ENCODE measurements around the gene TMEM108.

TMEM108 gene

DNA sequence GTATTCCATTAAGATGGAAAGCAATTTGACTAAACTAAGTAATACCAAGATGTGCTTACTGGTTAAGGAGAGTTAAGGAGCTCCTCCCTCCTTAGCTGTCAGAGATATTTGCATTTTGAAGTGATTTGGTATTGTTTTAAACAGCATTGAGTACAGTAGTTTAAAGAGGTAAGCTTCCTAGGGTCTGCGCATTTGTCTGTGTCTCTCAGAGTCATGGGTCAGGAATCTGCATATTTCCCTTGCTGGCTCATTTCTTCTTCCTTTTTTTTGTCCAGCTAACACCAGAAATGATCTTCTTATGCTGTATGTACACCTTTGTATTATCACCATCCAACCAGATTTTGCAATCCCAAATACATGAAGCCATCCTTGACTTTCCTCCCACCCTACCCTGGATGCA is 198.7 kb downstream of the TMEM108 start:
- no peak for DNase-seq (ENCODE audit: low spot score)

DNA sequence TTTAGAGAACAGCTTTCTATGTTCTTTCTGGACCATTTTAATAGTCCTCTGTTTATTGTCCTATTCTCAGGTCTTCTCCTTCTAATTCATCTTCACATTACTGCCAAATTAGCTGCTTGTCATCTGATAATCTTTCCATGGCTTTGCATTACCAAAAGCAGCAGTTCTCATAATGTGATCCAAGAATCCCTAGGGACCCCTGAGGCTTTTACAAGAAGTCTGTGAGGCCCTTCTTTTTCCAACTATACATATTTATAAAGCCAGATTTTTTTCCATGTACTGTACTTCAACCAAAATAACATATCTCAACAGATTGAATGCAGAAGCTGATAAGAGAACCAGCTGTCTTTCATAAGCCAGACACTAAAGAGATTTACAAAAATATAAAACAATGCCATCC is 199.2 kb downstream of the TMEM108 start:
- DNase-seq (ENCODE audit: low spot score) = no peak

DNA sequence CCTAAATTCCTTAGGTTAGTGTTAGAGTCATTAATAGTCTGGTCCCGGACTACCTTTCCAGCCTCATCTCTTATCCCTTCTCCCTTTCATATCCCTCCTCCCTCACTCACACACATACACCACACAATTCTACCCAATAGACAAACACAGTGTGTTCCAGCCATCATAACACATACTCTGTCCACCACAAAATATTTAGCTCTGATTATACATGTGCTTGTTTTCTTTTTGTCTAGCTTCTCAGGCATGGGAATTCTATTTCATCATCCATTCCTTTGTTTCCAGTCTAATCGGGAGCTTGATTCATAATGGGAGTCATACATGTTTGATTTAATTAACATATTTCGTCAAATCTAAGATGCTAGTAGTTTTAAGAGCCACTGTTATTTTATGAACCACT is 199.8 kb downstream of the TMEM108 start:
- no peak for DNase-seq (ENCODE audit: low spot score)

DNA sequence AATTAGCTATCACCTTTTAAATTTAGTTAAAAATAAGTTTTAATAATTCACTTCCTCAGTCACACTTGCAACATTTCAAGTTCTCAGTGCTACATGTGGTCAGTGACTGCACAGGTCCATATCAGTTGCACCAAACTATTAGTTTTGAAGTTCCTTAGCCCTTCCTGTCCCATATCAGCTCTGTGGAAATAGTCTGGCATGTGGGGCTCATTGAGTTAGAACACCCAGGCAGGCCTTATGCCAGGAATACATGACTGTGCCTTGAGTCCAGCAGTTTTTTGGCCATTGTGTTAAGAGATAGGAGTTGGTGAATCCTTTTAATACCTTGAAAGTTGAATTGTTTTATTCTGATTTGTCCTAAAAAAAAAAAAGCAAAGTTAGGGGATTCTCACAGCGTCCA is 207.9 kb downstream of the TMEM108 start:
- no peak for DNase-seq (ENCODE audit: low spot score)

DNA sequence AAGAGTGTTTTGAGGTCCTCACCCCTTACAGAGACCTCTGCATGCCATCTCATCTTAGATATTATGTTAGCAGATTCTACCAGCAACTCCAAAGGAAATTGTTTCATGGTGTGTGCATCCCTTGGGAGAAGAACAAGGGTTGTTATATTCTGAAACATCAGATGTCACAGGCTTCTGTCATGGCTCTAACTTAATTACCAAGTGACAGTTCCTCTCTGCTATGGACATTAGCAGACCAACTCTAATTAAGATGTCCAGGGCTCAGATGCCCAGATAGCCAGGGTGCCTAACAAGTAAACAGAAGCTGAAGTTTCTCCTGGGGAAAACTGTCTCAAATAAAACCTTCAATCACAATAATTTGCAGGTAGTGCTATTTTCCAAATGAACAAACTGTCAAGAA is 208.6 kb downstream of the TMEM108 start:
- no peak for DNase-seq (ENCODE audit: low spot score)

DNA sequence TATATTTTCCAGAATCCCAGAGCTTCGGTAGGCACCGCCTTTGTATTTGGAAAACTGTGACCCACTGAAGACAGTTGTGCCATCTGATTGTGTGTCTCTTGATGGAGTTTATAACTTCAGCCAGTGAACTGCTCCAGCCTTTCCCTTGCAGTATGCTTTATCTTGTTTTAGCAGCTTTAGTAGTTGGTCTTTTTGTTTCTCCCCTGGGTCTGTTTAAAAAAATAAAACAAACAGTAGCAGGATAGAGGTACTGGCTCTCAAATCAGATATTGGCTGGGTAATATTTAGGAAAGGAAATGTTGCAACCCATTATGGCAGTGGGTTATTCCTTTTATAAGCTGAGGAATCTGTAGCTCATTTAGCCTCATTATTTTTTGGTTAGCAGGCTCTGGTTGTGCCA is 210.2 kb downstream of the TMEM108 start:
- no peak for DNase-seq (ENCODE audit: low spot score)

DNA sequence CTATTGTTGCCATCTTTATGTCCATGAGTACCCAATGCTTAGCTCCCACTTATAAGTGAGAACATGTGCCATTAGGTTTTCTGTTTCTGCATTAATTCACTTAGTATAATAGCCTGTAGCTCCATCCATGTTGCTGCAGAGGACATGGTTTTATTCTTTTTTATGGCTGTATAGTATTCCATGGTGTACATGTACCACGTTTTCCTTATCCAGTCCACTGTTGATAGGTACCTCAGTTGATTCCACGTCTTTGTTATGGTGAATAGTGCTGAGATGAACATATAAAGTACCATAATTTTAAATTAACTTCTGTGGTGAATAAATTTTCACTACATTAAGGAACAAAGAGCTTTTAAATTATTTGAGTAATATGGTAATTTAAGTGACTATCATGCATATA is 211.3 kb downstream of the TMEM108 start:
- DNase-seq (ENCODE audit: low spot score) = no peak

DNA sequence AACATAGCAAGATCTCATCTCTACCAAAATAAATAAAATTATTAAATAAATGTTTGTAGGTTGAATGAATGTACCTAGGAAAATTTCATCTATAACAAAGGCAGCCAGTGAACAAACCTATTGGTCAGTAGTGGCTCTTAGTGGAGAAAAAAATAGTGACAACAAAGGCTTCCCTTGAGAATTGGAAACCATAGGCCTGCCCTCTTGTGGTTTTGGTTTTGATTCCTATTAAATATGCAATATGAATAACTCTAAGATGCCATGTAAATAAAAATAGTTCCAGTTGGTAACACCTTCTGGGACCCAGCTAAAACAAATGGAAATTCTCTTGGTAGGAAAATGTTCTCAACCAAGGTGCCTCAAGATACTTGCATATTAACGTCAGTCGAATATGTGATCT is 216.0 kb downstream of the TMEM108 start:
- no peak for DNase-seq (ENCODE audit: low spot score)

DNA sequence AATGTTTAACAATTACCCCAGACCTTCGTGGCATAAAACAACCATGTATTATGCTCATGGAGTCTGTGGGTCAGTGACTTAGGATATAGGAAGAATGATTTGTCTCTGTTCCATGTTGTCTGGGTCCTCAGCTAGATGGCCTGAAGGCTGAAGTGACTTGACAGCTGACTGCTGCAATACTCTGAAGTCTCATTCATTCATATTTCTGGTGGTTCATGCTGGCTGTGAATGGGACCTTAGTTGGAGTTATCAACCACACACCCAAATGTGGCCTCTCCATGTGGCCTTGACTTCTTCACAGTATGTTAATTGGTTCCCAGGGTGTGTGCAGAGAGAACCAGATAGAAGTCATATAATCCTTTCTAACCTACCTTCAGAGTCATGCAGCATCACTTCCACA is 216.5 kb downstream of the TMEM108 start:
- no peak for DNase-seq (ENCODE audit: low spot score)

DNA sequence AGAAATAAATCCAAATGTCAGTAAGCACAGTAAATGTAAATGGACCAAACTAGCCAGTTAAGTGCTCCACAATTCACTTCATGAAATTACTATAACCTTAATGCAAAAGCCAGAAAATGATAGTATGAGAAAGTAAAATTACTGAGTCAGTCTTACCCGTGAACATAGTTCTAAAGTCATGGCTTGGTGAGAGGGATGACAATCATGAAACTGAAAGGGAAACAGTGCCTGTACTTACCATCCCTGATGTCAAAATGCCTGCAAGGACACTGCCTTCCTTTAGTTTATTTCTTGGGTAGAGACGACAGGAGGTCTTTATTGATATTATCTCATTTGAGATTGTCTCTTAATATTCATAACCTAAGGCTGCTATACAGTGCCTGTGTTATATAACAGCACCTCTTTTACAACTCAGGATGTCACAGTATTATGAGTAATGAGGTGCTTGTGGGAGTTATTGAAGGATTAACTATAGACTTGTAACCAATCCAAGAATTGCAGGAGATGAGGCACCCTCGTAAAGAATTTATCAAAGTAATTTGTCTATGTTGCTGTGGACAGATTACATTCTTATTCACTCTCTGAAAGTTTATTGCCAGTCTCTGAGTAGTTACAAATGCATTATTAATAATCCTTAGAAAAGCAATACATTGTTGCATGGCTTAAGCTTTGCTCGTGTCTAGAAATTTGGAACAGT is 218.7 kb downstream of the TMEM108 start:
- DNase-seq (ENCODE audit: low spot score) = no peak

DNA sequence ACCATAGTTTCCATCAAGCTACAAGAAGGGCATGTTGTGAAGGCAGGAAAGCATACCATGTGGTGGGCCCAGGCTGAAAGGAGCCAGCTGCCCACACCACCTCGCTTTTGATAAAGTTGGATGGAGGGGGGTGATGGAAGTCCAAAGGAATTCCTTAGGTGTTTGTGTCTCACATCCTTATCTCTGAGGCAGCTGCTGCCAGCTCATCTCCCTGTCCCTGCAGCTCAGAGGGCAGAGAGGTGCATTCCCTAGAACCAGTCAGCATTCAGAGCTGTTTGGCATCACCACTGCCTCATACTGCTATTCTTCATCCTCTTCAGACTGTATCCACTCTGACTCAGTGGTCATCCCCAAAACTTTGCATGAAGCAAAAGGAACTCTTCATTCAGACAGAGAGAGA is 220.2 kb downstream of the TMEM108 start:
- no peak for DNase-seq (ENCODE audit: low spot score)

DNA sequence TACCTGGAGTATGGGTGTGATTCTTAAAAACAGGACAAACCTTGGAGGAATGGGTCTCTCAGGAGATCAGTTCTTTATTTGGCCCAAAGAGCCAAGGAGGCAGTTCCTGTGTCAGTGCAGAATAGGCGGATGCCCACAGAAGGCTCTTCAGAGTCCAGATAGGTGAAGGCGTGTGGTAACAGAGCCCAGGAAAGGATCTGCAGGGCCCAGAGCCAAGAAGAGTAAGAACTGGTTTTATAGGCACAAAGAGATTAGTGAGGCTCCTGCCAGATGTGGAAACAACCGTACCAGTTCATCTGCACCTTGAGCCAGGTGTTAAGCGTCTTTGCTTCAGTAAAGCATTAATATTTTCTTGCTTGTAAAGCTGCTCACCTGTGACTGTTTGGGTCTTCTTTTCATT is 221.6 kb downstream of the TMEM108 start:
- no peak for DNase-seq (ENCODE audit: low spot score)

DNA sequence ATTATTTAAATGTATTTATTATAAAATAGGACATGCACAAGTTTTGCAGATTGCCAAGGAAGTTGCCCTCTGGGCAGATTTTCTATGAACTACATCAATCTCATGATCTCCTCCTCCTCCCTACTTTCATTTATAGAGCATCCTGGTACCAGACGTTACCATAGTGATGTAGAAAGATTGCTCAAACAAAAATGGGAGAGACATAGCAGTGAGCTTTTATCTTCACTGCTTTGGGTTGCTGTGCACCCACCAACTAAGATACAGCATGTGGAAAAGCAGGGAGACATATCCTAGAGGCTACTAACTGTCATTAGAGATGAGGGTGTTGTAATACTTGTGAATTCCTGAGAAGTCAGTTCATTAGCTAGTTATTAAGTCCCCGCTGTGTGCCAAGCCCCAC is 224.1 kb downstream of the TMEM108 start:
- DNase-seq (ENCODE audit: low spot score) = no peak

DNA sequence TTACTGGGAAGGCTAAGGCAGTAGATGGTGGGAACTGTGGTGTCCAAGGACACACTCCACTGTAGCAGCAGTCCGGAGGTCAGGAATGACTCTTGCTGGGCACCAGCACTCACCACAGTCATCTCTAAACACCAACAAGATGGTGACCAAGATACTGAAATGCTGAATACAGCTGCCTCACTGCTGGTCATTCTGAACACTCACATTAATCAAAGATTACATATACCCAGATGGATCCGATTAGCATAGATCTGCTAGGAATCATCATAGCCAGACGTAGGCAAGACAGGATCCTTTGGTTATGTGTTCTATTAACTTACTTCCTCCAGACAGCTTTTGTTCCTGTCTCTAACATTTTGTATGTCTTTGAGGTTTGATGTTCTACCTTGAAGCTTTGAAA is 226.7 kb downstream of the TMEM108 start:
- DNase-seq (ENCODE audit: low spot score) = no peak

DNA sequence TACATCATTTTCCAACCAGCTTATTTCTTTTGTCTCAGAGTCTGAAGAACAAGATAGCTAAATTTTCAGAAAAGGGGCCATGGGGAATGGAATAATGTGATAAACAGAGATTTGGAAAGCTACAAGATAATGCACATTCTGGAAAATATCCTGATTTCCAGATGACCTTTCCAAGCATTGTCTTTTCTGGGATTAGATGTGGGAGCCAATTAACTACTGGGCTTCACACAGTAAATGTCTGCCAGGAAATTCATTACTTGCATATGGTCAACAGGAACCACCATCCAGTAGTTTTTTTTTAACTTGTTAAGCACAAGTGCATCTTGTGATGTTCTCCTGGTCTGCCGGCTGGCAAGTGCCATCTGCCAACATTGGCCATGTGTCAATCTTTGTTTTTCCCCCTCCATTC is 230.5 kb downstream of the TMEM108 start:
- DNase-seq (ENCODE audit: low spot score) = no peak

DNA sequence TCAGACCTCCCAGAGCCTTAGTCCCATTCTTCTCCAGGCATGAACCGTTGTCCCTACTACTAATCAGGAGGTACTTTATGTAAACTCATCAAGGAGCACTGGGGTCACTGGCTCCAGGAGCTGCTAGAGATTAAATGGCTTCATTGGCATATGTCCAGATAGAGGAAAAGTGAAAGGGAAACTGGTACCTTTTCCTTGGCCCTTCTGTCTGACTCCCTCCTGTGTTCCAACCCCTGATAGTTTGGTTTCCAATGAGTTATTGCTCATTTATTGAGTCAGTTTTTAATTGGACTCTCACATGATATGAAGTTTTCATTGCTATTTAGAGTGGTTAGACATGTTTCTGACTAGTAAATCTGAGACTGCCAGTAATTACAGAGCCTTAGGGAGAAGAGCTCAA is 231.2 kb downstream of the TMEM108 start:
- DNase-seq (ENCODE audit: low spot score) = no peak

DNA sequence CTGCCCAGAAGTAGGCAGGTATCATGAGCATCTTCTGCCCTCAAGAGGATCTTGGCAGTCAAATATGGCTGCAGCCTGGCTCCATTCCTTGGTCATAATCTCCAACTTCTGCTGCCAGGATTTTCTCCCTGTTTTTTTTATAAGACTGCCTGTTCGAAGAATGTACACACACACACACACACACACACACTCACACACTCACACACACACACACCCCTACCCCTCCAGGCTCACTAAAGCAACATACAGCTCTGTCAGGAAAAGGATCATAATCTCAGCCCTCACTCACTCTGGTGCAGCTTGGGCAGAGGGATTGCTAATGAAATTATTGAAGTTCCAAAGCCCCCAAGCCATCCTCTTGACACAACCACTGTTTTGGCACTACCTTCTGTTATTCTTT is 232.4 kb downstream of the TMEM108 start:
- no peak for DNase-seq (ENCODE audit: low spot score)

DNA sequence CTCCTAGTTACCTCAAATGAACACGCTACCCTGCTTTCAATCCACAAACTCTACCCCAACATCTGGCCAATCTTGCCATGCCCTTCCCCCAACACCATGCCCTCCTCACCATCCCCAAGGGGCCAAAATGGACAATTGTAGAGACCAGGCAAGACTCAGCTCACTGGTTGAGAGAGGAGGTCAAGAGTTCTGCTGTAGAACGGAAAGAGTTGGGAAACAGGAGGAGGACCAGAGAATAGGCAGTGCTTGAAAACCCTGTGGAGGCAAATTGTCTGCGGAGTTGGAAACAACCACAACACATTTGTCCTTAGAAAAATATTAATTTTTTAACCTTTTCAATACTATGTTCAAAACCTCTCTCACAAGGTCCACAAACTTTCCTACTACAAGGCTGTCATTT is 232.9 kb downstream of the TMEM108 start:
- no peak for DNase-seq (ENCODE audit: low spot score)

DNA sequence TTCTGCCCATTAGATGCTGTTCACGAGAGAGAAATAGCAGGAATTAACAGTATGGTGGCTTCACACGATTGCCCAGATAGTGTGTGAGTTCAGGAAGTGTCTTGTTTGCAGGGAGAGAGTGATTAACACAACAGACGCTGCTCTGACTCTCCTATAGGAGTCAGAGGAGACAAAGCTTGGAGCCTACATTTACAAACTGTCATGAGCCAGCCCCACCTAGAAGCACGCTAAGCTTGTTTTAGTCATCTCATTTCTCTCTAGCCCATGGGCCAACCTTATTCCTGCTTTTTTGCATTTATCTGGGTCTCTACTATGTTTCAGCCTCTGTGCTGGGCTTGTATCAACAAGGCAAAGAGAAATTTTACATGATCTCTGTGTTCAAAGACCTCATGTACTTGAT is 233.3 kb downstream of the TMEM108 start:
- DNase-seq (ENCODE audit: low spot score) = peak; percentile 31

DNA sequence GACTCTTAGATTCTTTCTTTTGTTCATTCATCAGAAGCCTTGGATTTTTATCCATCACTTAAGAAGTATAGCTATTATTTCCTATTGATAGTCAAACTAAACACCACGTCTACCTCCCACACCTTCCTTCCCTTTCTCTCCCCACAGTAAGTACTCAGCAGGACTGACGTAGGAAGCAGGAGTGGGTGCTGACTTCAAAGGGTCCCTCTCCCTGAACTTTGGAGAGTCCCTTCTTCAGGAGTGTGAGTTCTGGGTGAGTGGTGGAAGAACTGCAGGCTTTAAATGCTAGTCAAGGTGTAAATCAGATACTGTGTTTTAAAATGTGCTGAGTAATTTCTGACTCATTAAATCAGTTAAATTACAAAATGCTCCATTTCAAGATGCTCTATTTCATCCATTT is 235.2 kb downstream of the TMEM108 start:
- no peak for DNase-seq (ENCODE audit: low spot score)

DNA sequence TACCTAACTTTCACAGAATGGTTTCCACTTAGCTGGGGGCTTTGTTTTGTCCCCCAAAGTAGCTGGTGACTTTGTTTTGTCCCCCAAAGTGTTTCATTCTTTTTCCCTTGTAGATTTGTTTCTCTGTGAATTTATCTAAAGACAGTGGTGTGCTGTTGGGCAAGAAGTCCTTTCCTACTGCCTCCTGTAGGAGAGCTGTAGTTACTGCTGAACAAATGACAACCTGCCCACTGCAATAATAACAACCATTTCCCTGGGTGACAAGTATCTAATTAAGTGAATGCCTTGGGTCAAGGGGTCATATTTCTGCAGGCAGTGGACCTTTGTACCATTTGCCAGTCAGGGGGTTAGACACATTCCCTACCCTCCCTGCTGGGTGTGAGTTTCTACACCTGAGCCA is 236.3 kb downstream of the TMEM108 start:
- no peak for DNase-seq (ENCODE audit: low spot score)

DNA sequence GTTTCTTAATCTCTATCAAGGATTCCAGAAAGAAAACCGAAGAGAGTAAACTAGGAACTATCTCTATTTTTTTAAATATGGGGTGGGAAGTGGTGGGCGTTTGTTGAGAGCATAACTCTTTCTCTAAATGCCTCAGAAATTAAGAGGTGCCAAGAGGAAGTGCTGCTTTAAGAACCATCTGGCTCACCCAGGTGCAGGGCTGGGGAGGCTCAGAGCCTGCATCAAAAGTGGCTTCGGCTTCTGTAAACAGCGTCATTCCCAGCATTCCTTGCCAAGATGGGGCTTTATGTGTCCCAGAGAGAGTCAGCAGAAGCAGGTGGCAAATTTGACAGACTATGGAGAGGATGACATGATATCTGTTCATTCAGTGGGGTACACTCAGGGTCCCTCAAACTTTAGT is 238.4 kb downstream of the TMEM108 start:
- DNase-seq (ENCODE audit: low spot score) = no peak

DNA sequence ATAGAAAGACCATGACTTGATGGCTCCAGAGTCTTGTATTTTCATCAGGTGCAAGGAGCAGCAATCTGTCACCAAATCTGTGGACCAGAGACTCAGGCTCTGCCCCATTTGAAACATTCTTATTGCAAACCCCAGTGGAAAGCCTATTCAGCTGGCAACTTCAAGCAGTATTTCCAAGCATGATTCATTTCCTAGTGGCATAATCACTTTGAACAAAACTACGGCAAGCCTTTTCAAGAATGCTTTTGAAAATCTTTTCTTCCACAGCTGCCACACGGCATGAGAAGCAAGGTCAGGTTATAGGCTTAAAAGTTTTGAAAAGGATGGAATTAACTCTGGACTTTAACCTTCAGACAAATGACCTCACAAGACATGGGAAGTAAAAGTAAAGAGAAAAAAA is 239.6 kb downstream of the TMEM108 start:
- no peak for DNase-seq (ENCODE audit: low spot score)

DNA sequence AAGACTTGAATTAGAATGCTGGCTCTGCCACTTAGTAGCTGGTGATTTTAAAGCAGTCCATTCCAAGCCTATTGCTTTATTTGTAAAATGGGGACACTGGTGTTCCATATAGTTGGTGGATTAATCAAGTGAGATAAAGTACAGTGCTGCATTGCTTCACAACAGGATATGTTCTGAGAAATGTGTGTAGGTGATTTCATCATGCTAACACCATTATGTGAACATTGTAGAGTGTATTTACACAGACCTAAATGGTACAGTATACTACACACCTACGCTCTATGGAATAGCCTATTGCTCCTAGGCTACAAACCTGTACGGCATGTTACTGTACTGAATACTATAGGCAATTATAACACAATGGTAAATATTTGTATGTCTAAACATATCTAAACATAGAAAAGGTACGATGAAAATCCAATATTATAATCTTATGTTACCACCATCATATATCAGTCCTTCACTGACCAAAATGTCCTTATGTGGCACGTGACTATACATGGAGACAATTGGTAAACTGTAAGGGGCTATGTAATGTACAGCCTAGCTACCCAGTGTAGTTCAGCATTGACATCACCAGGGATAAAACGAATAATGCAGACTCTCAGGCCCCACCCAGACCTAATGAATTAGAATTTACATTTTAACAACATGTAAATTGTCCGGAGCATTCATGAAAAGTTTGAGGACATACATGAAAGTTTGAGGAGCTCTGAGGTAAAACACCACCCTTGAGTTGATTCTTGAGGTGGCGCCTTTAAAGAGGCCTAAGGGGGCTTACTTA is 240.3 kb downstream of the TMEM108 start:
- DNase-seq (ENCODE audit: low spot score) = no peak

All from iPS-NIHi11 (cell line).